H1 (cell line): ENCODE measurements around the gene INPP4A. TPM values are rescaled to one million over a fixed set of nuclear protein-coding genes. Genes with fewer than 3 reads are reported as not detected.

ENCODE experiments used
- POU5F1 ChIP-seq: IDR thresholded peaks from 2 replicates; pipeline ENCODE4 v1.6.1; 2011; ENCODE audit warnings: low read depth, mild to moderate bottlenecking, low read length, moderate library complexity
- polyA plus RNA-seq, 7 experiments: library from polyadenylated mRNA; depleted of rRNA in 3 of 7; stranded (reverse) in 5 of 7; unstranded in 2 of 7; fragments of >200 nt in 5 of 7; fragments of 200-250 nt in 2 of 7; gene quantifications; 1 replicate in 5 of 7; 2 replicates in 1 of 7; 4 replicates in 1 of 7; pipeline versions ENCODE4 v1.2.1 to v1.2.3, GENCODE V29; 2011 to 2013; ENCODE audit warnings: missing spikeins in 2 of 7, mixed read lengths in 2 of 7
- total RNA-seq: library from RNA; stranded (reverse); fragmentation: NEBNext Ultra II Directional; extraction: Animal tissue kit (Norgen Biotek cat#: 25700); gene quantifications from 2 replicates; pipeline ENCODE4 v1.2.1, GENCODE V29; 2021

Gene INPP4A
- total and polyA plus RNA-seq, 2 of the 8 experiments (the other 6 are each of a cell fraction or from before 2014, with no cell fraction given): 25.6 to 34.3 TPM

- TF ChIP-seq POU5F1: no peak
Measured at GRCh38 chr2:98568161-98568956, 123.7 kb downstream of the INPP4A start (continued).
